ENCODE data around the gene GALNT18. TPM values are rescaled to one million over a fixed set of nuclear protein-coding genes. Genes with fewer than 3 reads are reported as not detected.

Gene GALNT18
- total and polyA plus RNA-seq, 2 experiments from 2014 or later: 4.3 to 10.8 TPM

DNA sequence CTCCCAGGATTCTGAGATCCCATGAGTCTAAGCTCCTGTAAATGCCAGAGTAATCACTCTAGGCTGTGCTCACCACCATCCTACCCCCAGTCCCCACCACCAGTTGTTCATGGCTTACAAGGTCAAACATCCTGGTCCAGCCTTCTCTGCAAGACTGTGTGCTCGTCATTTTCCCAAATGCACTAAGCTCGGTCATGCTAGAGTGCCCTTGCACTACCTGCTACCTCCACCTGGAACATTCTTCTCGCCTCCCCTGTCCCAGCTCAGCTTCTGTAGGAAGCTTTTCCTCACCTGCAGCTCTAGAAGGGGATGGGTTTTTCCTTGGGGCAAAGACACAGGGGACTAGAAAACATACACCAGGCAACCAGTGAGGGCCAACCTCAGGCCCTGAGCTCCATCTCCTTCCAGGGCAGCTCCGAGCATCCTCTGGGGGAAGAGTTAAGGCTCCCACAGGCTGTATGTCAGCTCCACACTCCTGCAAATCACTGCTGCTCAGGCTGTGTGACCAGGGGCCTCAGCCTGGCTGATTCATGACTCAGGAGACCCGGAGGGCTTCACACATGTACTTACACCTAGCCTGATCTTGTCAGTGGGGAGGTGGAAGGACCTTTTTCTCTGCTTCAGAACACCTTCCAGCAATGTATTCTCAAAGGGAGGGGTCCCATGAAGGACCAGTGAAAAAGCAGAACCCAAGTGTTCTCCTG is 231.6 kb downstream of the GALNT18 start:
- Histone ChIP-seq H3K9me2 (ENCODE audit: insufficient read depth) (peaks cover 8% of the 10 kb centered on the region; the same call in 1 of the 2 replicates), H4K20me1 (replicated peaks; ENCODE audit: insufficient read depth) (no peaks in the 10 kb centered on the region; the same call in 1 of the 2 replicates), H2AFZ (no peak overlapping the region), H3K27me3 (ENCODE audit: insufficient read depth) (no peaks in the 10 kb centered on the region), H3K36me3 (ENCODE audit: insufficient read depth) (no peaks in the 10 kb centered on the region), H3K79me2 (replicated peaks; ENCODE audit: insufficient read depth) (no peaks in the 10 kb centered on the region), H3K4me3 (no peak overlapping the region), H3K4me2 (no peak overlapping the region), H3K27ac (ENCODE audit: low read depth) (no peak overlapping the region), H3F3A (replicated peaks; ENCODE audit: low read depth) (no peaks in the 10 kb centered on the region), H3K4me1 (ENCODE audit: insufficient read depth) (peaks cover 6% of the 10 kb centered on the region)
- no peak overlapping the region for H3K4me3 Mint-ChIP-seq
- H3K27ac Mint-ChIP-seq: no peak overlapping the region
- peaks cover 8% of the 10 kb centered on the region for H3K27me3 Mint-ChIP-seq (ENCODE audit: insufficient read depth, low read depth, poor library complexity)
- H3K9me3 Mint-ChIP-seq: no peaks in the 10 kb centered on the region
- no peaks in the 10 kb centered on the region for H3K36me3 Mint-ChIP-seq (ENCODE audit: low read depth)
- H3K4me1 Mint-ChIP-seq: peaks cover 21% of the 10 kb centered on the region
- DNase-seq (ENCODE audit: low spot score): peak; percentile 20
- TF ChIP-seq JUNB (IDR thresholded peaks at IDR 0.05; ENCODE audit: unreplicated experiment) (no peak), ZNF114 (CRISPR knock-in tag; IDR thresholded peaks at IDR 0.05) (no peak), EZH2phosphoT487 (IDR thresholded peaks at IDR 0.05; ENCODE audit: unreplicated experiment) (no peak)
- TF ChIP-seq, protein P1, sequence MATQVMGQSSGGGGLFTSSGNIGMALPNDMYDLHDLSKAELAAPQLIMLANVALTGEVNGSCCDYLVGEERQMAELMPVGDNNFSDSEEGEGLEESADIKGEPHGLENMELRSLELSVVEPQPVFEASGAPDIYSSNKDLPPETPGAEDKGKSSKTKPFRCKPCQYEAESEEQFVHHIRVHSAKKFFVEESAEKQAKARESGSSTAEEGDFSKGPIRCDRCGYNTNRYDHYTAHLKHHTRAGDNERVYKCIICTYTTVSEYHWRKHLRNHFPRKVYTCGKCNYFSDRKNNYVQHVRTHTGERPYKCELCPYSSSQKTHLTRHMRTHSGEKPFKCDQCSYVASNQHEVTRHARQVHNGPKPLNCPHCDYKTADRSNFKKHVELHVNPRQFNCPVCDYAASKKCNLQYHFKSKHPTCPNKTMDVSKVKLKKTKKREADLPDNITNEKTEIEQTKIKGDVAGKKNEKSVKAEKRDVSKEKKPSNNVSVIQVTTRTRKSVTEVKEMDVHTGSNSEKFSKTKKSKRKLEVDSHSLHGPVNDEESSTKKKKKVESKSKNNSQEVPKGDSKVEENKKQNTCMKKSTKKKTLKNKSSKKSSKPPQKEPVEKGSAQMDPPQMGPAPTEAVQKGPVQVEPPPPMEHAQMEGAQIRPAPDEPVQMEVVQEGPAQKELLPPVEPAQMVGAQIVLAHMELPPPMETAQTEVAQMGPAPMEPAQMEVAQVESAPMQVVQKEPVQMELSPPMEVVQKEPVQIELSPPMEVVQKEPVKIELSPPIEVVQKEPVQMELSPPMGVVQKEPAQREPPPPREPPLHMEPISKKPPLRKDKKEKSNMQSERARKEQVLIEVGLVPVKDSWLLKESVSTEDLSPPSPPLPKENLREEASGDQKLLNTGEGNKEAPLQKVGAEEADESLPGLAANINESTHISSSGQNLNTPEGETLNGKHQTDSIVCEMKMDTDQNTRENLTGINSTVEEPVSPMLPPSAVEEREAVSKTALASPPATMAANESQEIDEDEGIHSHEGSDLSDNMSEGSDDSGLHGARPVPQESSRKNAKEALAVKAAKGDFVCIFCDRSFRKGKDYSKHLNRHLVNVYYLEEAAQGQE (IDR thresholded peaks at IDR 0.05; ENCODE audit: unreplicated experiment): no peak
- ATAC-seq: peak; percentile 63

DNA sequence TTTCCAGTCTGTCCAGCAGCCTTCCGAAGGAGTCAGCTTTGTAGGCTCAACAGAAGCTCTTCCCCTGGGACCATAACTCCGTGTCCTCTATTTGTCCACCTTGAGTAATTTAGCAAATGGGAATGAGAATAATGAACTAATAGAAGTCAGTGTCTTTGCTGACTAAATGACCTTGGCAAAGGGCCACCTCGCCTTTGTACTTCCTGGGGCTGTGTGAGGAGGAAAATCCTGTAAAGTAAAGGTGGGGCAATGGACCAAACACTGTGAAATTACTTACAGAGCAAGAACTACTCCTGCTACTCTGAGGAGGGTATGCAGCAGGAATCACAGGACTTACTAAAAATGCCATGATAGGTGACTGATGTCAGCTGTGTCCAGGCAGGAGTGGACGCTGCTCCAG is 232.6 kb downstream of the GALNT18 start:
- Histone ChIP-seq H3K36me3 (ENCODE audit: insufficient read depth) (no peaks in the 10 kb centered on the region), H4K20me1 (replicated peaks; ENCODE audit: insufficient read depth) (no peaks in the 10 kb centered on the region; the same call in 1 of the 2 replicates), H3K27me3 (ENCODE audit: insufficient read depth) (no peaks in the 10 kb centered on the region), H3K4me3 (no peak overlapping the region), H3K4me1 (ENCODE audit: insufficient read depth) (peaks cover 6% of the 10 kb centered on the region), H3K79me2 (replicated peaks; ENCODE audit: insufficient read depth) (no peaks in the 10 kb centered on the region), H3K9me2 (ENCODE audit: insufficient read depth) (peaks cover 16% of the 10 kb centered on the region; the same call in 1 of the 2 replicates), H3F3A (replicated peaks; ENCODE audit: low read depth) (no peaks in the 10 kb centered on the region), H2AFZ (no peak overlapping the region), H3K4me2 (no peak overlapping the region), H3K27ac (ENCODE audit: low read depth) (no peak overlapping the region)
- no peak overlapping the region for H3K27ac Mint-ChIP-seq
- ATAC-seq (no peak), DNase-seq (ENCODE audit: low spot score) (no peak)
- peaks cover 6% of the 10 kb centered on the region; the same call in 1 of the 3 replicates for H3K9me3 Mint-ChIP-seq
- no peaks in the 10 kb centered on the region for H3K36me3 Mint-ChIP-seq (ENCODE audit: low read depth)
- no peak overlapping the region for H3K4me3 Mint-ChIP-seq
- peaks cover 8% of the 10 kb centered on the region for H3K27me3 Mint-ChIP-seq (ENCODE audit: insufficient read depth, low read depth, poor library complexity)
- peaks cover 21% of the 10 kb centered on the region for H3K4me1 Mint-ChIP-seq
- TF ChIP-seq, protein P2, sequence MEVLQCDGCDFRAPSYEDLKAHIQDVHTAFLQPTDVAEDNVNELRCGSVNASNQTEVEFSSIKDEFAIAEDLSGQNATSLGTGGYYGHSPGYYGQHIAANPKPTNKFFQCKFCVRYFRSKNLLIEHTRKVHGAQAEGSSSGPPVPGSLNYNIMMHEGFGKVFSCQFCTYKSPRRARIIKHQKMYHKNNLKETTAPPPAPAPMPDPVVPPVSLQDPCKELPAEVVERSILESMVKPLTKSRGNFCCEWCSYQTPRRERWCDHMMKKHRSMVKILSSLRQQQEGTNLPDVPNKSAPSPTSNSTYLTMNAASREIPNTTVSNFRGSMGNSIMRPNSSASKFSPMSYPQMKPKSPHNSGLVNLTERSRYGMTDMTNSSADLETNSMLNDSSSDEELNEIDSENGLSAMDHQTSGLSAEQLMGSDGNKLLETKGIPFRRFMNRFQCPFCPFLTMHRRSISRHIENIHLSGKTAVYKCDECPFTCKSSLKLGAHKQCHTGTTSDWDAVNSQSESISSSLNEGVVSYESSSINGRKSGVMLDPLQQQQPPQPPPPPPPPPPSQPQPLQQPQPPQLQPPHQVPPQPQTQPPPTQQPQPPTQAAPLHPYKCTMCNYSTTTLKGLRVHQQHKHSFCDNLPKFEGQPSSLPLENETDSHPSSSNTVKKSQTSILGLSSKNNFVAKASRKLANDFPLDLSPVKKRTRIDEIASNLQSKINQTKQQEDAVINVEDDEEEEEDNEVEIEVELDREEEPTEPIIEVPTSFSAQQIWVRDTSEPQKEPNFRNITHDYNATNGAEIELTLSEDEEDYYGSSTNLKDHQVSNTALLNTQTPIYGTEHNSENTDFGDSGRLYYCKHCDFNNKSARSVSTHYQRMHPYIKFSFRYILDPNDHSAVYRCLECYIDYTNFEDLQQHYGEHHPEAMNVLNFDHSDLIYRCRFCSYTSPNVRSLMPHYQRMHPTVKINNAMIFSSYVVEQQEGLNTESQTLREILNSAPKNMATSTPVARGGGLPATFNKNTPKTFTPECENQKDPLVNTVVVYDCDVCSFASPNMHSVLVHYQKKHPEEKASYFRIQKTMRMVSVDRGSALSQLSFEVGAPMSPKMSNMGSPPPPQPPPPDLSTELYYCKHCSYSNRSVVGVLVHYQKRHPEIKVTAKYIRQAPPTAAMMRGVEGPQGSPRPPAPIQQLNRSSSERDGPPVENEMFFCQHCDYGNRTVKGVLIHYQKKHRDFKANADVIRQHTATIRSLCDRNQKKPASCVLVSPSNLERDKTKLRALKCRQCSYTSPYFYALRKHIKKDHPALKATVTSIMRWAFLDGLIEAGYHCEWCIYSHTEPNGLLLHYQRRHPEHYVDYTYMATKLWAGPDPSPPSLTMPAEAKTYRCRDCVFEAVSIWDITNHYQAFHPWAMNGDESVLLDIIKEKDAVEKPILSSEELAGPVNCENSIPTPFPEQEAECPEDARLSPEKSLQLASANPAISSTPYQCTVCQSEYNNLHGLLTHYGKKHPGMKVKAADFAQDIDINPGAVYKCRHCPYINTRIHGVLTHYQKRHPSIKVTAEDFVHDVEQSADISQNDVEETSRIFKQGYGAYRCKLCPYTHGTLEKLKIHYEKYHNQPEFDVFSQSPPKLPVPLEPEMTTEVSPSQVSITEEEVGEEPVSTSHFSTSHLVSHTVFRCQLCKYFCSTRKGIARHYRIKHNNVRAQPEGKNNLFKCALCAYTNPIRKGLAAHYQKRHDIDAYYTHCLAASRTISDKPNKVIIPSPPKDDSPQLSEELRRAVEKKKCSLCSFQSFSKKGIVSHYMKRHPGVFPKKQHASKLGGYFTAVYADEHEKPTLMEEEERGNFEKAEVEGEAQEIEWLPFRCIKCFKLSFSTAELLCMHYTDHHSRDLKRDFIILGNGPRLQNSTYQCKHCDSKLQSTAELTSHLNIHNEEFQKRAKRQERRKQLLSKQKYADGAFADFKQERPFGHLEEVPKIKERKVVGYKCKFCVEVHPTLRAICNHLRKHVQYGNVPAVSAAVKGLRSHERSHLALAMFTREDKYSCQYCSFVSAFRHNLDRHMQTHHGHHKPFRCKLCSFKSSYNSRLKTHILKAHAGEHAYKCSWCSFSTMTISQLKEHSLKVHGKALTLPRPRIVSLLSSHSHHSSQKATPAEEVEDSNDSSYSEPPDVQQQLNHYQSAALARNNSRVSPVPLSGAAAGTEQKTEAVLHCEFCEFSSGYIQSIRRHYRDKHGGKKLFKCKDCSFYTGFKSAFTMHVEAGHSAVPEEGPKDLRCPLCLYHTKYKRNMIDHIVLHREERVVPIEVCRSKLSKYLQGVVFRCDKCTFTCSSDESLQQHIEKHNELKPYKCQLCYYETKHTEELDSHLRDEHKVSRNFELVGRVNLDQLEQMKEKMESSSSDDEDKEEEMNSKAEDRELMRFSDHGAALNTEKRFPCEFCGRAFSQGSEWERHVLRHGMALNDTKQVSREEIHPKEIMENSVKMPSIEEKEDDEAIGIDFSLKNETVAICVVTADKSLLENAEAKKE (CRISPR knock-in tag; IDR thresholded peaks at IDR 0.05): no peak
- TF ChIP-seq JUNB (IDR thresholded peaks at IDR 0.05; ENCODE audit: unreplicated experiment) (no peak), EZH2 (IDR thresholded peaks at IDR 0.05; ENCODE audit: low read depth, unreplicated experiment) (no peak)
- TF ChIP-seq, protein P3, sequence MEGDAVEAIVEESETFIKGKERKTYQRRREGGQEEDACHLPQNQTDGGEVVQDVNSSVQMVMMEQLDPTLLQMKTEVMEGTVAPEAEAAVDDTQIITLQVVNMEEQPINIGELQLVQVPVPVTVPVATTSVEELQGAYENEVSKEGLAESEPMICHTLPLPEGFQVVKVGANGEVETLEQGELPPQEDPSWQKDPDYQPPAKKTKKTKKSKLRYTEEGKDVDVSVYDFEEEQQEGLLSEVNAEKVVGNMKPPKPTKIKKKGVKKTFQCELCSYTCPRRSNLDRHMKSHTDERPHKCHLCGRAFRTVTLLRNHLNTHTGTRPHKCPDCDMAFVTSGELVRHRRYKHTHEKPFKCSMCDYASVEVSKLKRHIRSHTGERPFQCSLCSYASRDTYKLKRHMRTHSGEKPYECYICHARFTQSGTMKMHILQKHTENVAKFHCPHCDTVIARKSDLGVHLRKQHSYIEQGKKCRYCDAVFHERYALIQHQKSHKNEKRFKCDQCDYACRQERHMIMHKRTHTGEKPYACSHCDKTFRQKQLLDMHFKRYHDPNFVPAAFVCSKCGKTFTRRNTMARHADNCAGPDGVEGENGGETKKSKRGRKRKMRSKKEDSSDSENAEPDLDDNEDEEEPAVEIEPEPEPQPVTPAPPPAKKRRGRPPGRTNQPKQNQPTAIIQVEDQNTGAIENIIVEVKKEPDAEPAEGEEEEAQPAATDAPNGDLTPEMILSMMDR (conservative IDR thresholded peaks at IDR 0.05; ENCODE audit: low read depth in 2 of 2): no peak
